ENCODE data around the gene FARP1.

DNA sequence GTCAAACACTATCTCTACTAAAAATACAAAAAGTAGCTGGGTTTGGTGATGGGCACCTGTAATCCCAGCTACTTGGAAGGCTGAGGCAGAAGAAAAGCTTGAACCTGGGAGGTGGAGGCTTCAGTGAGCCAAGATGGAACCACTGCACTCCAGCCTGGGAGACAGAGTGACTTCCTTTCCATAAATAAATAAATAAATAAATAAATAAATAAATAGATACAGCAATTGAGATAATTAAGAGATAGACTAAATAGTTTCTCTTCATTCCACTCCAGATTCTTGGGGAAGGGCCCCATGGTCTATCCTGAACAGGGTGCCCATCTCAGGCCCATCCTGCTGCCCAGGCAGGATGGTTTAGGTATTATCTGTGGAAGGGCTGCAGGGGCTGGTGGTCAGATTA lies 24.0 kb upstream of the FARP1 start:
- TF ChIP-seq POLR2AphosphoS5 (IDR thresholded peaks at IDR 0.05) = no peak
- TF ChIP-seq, protein P1, sequence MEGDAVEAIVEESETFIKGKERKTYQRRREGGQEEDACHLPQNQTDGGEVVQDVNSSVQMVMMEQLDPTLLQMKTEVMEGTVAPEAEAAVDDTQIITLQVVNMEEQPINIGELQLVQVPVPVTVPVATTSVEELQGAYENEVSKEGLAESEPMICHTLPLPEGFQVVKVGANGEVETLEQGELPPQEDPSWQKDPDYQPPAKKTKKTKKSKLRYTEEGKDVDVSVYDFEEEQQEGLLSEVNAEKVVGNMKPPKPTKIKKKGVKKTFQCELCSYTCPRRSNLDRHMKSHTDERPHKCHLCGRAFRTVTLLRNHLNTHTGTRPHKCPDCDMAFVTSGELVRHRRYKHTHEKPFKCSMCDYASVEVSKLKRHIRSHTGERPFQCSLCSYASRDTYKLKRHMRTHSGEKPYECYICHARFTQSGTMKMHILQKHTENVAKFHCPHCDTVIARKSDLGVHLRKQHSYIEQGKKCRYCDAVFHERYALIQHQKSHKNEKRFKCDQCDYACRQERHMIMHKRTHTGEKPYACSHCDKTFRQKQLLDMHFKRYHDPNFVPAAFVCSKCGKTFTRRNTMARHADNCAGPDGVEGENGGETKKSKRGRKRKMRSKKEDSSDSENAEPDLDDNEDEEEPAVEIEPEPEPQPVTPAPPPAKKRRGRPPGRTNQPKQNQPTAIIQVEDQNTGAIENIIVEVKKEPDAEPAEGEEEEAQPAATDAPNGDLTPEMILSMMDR (IDR thresholded peaks at IDR 0.05) = no peak
